OCI-LY3 (cell line): ENCODE data around the gene OPN4.

Source experiments
- CTCF ChIP-seq: fragments of 200-600, 300-600 bp; sonication (generic); IDR thresholded peaks from 2 replicates; pipeline ENCODE4 v1.5.1; 2014; ENCODE audit warnings: antibody characterized with exemption, low read length, low read depth
- EZH2phosphoT487 ChIP-seq: fragments of 200-600 bp; shearing (Covaris generic); IDR thresholded peaks from 2 replicates; pipeline ENCODE4 v1.6.1; 2018; ENCODE audit warnings: antibody characterized with exemption, mixed run types, low read depth

- TF ChIP-seq EZH2phosphoT487 (no peak), CTCF (no peak)
Measured at GRCh38 chr10:86706977-86707376, 52.6 kb downstream of the OPN4 start.
